ENCODE measurements around the gene ASAP2.

Gene ASAP2

GRCh38 chr2:9300829-9301453 lies 94.3 kb downstream of the ASAP2 start:
- no peak for DNase-seq

GRCh38 chr2:9302755-9303154 lies 96.1 kb downstream of the ASAP2 start:
- DNase-seq = no peak

- no peak for DNase-seq
These were observed 97.1 kb downstream of the ASAP2 start for GRCh38 chr2:9303528-9304225.

- no peak for DNase-seq
These were observed 100.3 kb downstream of the ASAP2 start for GRCh38 chr2:9306911-9307310.

GRCh38 chr2:9307535-9307934 lies 100.9 kb downstream of the ASAP2 start:
- no peak for DNase-seq

- DNase-seq = no peak
These were observed 101.8 kb downstream of the ASAP2 start for GRCh38 chr2:9308186-9308955.

GRCh38 chr2:9309147-9309546 lies 102.5 kb downstream of the ASAP2 start:
- DNase-seq = no peak

GRCh38 chr2:9310377-9310776 lies 103.8 kb downstream of the ASAP2 start:
- no peak for DNase-seq

GRCh38 chr2:9310798-9311197 lies 104.2 kb downstream of the ASAP2 start:
- no peak for DNase-seq

- no peak for DNase-seq
These were observed 104.9 kb downstream of the ASAP2 start for GRCh38 chr2:9311488-9311887.

- DNase-seq = no peak
These were observed 106.0 kb downstream of the ASAP2 start for GRCh38 chr2:9312591-9312990.

- DNase-seq = no peak
These were observed 106.8 kb downstream of the ASAP2 start for GRCh38 chr2:9313443-9313842.

- no peak for DNase-seq
These were observed 108.8 kb downstream of the ASAP2 start for GRCh38 chr2:9315280-9315847.

GRCh38 chr2:9317559-9317958 lies 110.9 kb downstream of the ASAP2 start:
- DNase-seq = no peak

GRCh38 chr2:9318461-9319337 lies 112.1 kb downstream of the ASAP2 start:
- DNase-seq = no peak

GRCh38 chr2:9319338-9319715 lies 112.7 kb downstream of the ASAP2 start:
- no peak for DNase-seq

- no peak for DNase-seq
These were observed 116.0 kb downstream of the ASAP2 start for GRCh38 chr2:9322576-9322975.

GRCh38 chr2:9325428-9325827 lies 118.8 kb downstream of the ASAP2 start:
- no peak for DNase-seq

- no peak for DNase-seq
These were observed 120.4 kb downstream of the ASAP2 start for GRCh38 chr2:9326975-9327374.

- DNase-seq = no peak
These were observed 121.3 kb downstream of the ASAP2 start for GRCh38 chr2:9327873-9328352.

GRCh38 chr2:9328931-9329330 lies 122.3 kb downstream of the ASAP2 start:
- DNase-seq = no peak

GRCh38 chr2:9329497-9329896 lies 122.9 kb downstream of the ASAP2 start:
- no peak for DNase-seq

All from 8988T (cell line).